Mesenchymal stem cell (in vitro differentiated cells and primary cell): ENCODE results near the gene NAGLU.

Source experiments
- DNase-seq: peaks from one replicate; pipeline ENCODE4 v3.0.0-alpha.2; 2013
- H2AFZ ChIP-seq: one replicate; pipeline ENCODE4 v1.6.1; 2013; ENCODE audit warnings: low read depth, mild to moderate bottlenecking, control low read depth, inconsistent platforms, low read length, moderate library complexity
- H2AK5ac ChIP-seq: 2 replicates; pipeline ENCODE4 v1.6.1; 2013; ENCODE audit warnings: low read length, moderate library complexity, mild to moderate bottlenecking, inconsistent platforms; ENCODE audit not compliant: severe bottlenecking
- H2BK120ac ChIP-seq: one replicate; pipeline ENCODE4 v1.6.1; 2013; ENCODE audit warnings: low read depth, mild to moderate bottlenecking, inconsistent platforms, low read length, moderate library complexity
- H2BK12ac ChIP-seq, 2 experiments: one replicate each; pipeline ENCODE4 v1.6.1; 2013; ENCODE audit warnings: inconsistent platforms in 2 of 2, low read length in 2 of 2, mild to moderate bottlenecking in 2 of 2, moderate library complexity in 2 of 2, control low read depth in 1 of 2
- H2BK15ac ChIP-seq: one replicate; pipeline ENCODE4 v1.6.1; 2013; ENCODE audit warnings: mild to moderate bottlenecking, low read depth, inconsistent platforms; ENCODE audit not compliant: poor library complexity, severe bottlenecking
- H2BK5ac ChIP-seq: 2 replicates; pipeline ENCODE4 v1.6.1; 2013; ENCODE audit warnings: low read depth, mild to moderate bottlenecking, low read length, control low read depth, inconsistent platforms; ENCODE audit not compliant: poor library complexity, severe bottlenecking
- H3K14ac ChIP-seq, 2 experiments: one replicate each; pipeline ENCODE4 v1.6.1; 2013; ENCODE audit warnings: inconsistent platforms in 2 of 2, low read length in 2 of 2, control low read depth in 1 of 2, mild to moderate bottlenecking in 1 of 2, moderate library complexity in 1 of 2
- H3K18ac ChIP-seq, 2 experiments: one replicate each; pipeline ENCODE4 v1.6.1; 2013; ENCODE audit warnings: inconsistent platforms in 2 of 2, low read length in 2 of 2, control low read depth in 1 of 2, low read depth in 1 of 2, mild to moderate bottlenecking in 1 of 2
- H3K23ac ChIP-seq, 2 experiments: one replicate each; pipeline ENCODE4 v1.6.1; 2013; ENCODE audit warnings: inconsistent platforms in 2 of 2, low read length in 2 of 2, mild to moderate bottlenecking in 2 of 2, moderate library complexity in 2 of 2, control low read depth in 1 of 2
- H3K27ac ChIP-seq: 2 replicates; pipeline ENCODE4 v1.5.1; 2013; ENCODE audit warnings: mild to moderate bottlenecking, moderate library complexity, low read length, control low read depth, inconsistent platforms; ENCODE audit not compliant: poor library complexity, severe bottlenecking
- H3K27me3 ChIP-seq, 2 experiments: 2 replicates each; pipeline versions ENCODE4 v1.6.1 to v1.7.0; 2013; ENCODE audit warnings: low read length in 2 of 2, mild to moderate bottlenecking in 2 of 2, moderate library complexity in 2 of 2, control low read depth in 1 of 2, inconsistent platforms in 1 of 2; ENCODE audit not compliant: control insufficient read depth in 1 of 2, insufficient read depth in 1 of 2
- H3K36me3 ChIP-seq, 2 experiments: 2 replicates each; pipeline versions ENCODE4 v1.6.1 to v1.7.0; 2013; ENCODE audit warnings: low read length in 2 of 2, control low read depth in 1 of 2, inconsistent platforms in 1 of 2, low read depth in 1 of 2, mild to moderate bottlenecking in 1 of 2; ENCODE audit not compliant: insufficient read depth in 2 of 2, control insufficient read depth in 1 of 2
- H3K4ac ChIP-seq, 2 experiments: one replicate each; pipeline ENCODE4 v1.6.1; 2013; ENCODE audit warnings: inconsistent platforms in 2 of 2, low read length in 2 of 2, mild to moderate bottlenecking in 2 of 2, moderate library complexity in 2 of 2, control low read depth in 1 of 2, low read depth in 1 of 2
- H3K4me1 ChIP-seq: 2 replicates; pipeline ENCODE4 v1.6.1; 2013; ENCODE audit warnings: low read depth, low read length, control low read depth; ENCODE audit not compliant: control insufficient read depth, insufficient read depth
- H3K4me2 ChIP-seq: 2 replicates; pipeline ENCODE4 v1.6.1; 2013; ENCODE audit warnings: low read length, mild to moderate bottlenecking, inconsistent platforms; ENCODE audit not compliant: poor library complexity, severe bottlenecking
- H3K4me3 ChIP-seq, 2 experiments: 2 replicates each; pipeline versions ENCODE4 v1.5.1 to v1.7.0; 2013; ENCODE audit warnings: low read length in 2 of 2, mild to moderate bottlenecking in 2 of 2, control low read depth in 1 of 2, low read depth in 1 of 2; ENCODE audit not compliant: insufficient read depth in 1 of 2
- H3K79me1 ChIP-seq: replicated peaks from 2 replicates; pipeline ENCODE4 v1.6.1; 2013; ENCODE audit warnings: mild to moderate bottlenecking, control low read depth, low read length, inconsistent platforms; ENCODE audit not compliant: poor library complexity, severe bottlenecking
- H3K9ac ChIP-seq: 2 replicates; pipeline ENCODE4 v1.7.0; 2013; ENCODE audit warnings: mild to moderate bottlenecking, low read length, moderate library complexity
- H3K9me3 ChIP-seq: 2 replicates; pipeline ENCODE4 v1.7.0; 2013; ENCODE audit warnings: mild to moderate bottlenecking, low read length; ENCODE audit not compliant: control insufficient read depth
- H4K8ac ChIP-seq: one replicate; pipeline ENCODE4 v1.6.1; 2013; ENCODE audit warnings: inconsistent platforms, mild to moderate bottlenecking, low read length, moderate library complexity
- H4K91ac ChIP-seq: one replicate; pipeline ENCODE4 v1.6.1; 2013; ENCODE audit warnings: mild to moderate bottlenecking, low read length, inconsistent platforms
- WGBS: methylation state at CpG from one replicate; pipeline ENCODE4 v1.1.7; 2013; ENCODE audit warnings: mixed read lengths; 5-methylcytosine and 5-hydroxymethylcytosine counted together

NAGLU gene

DNA sequence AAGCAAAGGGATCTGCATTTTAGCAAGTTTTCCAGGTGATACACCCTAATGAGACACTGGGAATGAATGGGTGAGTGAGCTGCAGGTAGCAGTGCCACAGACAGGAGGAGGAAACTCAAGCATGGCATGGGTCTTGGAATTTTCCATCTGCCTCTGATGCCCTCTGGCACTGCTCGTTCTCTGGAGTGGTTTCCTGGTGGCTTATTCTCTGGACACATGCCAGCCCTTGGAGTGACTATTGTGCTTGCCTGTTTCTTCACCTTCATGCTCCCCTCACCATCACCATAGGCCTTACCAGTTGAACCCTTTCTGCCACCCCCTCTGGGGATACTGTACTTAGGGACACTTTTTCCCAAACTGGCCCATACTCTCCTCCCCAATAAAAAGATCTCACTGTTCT, 27.5 kb downstream of the NAGLU start:
- no peak overlapping the region for H3K4me2 ChIP-seq
- DNase-seq: no peak
- no peak overlapping the region for H3K4ac ChIP-seq
- H3K79me1 ChIP-seq: peaks cover 24% of the 10 kb centered on the region
- peaks cover 36 to 43% of the 10 kb centered on the region in 2 experiments for H3K36me3 ChIP-seq
- no peak overlapping the region for H2AK5ac ChIP-seq
- H3K4me1 ChIP-seq: peaks cover 46% of the 10 kb centered on the region
- H2BK12ac ChIP-seq: no peak overlapping the region
- H3K4me3 ChIP-seq: peak overlapping the region in 1 of 2 experiments; percentile 95
- H3K9me3 ChIP-seq: no peaks in the 10 kb centered on the region
- H4K8ac ChIP-seq: no peak overlapping the region
- H3K27ac ChIP-seq: no peak overlapping the region
- H3K23ac ChIP-seq: no peak overlapping the region
- no peak overlapping the region for H3K14ac ChIP-seq
- no peak overlapping the region for H2BK5ac ChIP-seq
- 84% methylated on average over 1 of the region's 1 CpG for WGBS
- no peak overlapping the region for H2BK15ac ChIP-seq
- no peak overlapping the region for H3K18ac ChIP-seq
- no peak overlapping the region for H2AFZ ChIP-seq
- no peak overlapping the region for H4K91ac ChIP-seq
- H3K9ac ChIP-seq: peak overlapping the region; percentile 97
- no peak overlapping the region for H2BK120ac ChIP-seq
- H3K27me3 ChIP-seq: no peaks in the 10 kb centered on the region

GRCh38 chr17:42563950-42564349, 27.9 kb downstream of the NAGLU start:
- Histone ChIP-seq H3K4me2 (no peak overlapping the region), H3K14ac (no peak overlapping the region), H2BK15ac (no peak overlapping the region), H4K91ac (no peak overlapping the region), H2AK5ac (no peak overlapping the region), H3K27me3 (no peaks in the 10 kb centered on the region), H3K36me3 (peaks cover 40 to 47% of the 10 kb centered on the region in 2 experiments), H2BK12ac (no peak overlapping the region), H3K27ac (no peak overlapping the region), H3K9ac (peak overlapping the region; percentile 97), H3K9me3 (no peaks in the 10 kb centered on the region), H3K4ac (no peak overlapping the region), H3K18ac (no peak overlapping the region), H2BK120ac (no peak overlapping the region), H3K4me1 (peaks cover 49% of the 10 kb centered on the region), H3K23ac (no peak overlapping the region), H2AFZ (no peak overlapping the region), H3K4me3 (peak overlapping the region in 1 of 2 experiments; percentile 95), H2BK5ac (no peak overlapping the region), H4K8ac (no peak overlapping the region), H3K79me1 (peaks cover 28% of the 10 kb centered on the region)
- DNase-seq: no peak
- 78% methylated on average over 7 of the region's 9 CpGs for WGBS

- Histone ChIP-seq H3K23ac (no peak overlapping the region), H3K27me3 (no peaks in the 10 kb centered on the region), H2BK12ac (no peak overlapping the region), H4K91ac (no peak overlapping the region), H3K27ac (no peak overlapping the region), H2AFZ (no peak overlapping the region), H2BK120ac (no peak overlapping the region), H3K14ac (no peak overlapping the region), H3K9me3 (no peaks in the 10 kb centered on the region), H3K18ac (no peak overlapping the region), H3K9ac (peak overlapping the region; percentile 14), H3K4me2 (no peak overlapping the region), H2BK5ac (no peak overlapping the region), H2BK15ac (no peak overlapping the region), H3K4ac (no peak overlapping the region), H3K4me3 (no peak overlapping the region), H3K79me1 (peaks cover 31% of the 10 kb centered on the region), H4K8ac (no peak overlapping the region), H2AK5ac (no peak overlapping the region), H3K4me1 (peaks cover 49% of the 10 kb centered on the region), H3K36me3 (peaks cover 51 to 57% of the 10 kb centered on the region in 2 experiments)
- DNase-seq: no peak
- 89% methylated on average over 15 of the region's 15 CpGs for WGBS
Observed at GRCh38 chr17:42564815-42565522, 28.9 kb downstream of the NAGLU start.

GRCh38 chr17:42565523-42566214, 29.6 kb downstream of the NAGLU start:
- no peak overlapping the region for H3K14ac ChIP-seq
- WGBS: 95% methylated on average over 16 of the region's 16 CpGs
- no peaks in the 10 kb centered on the region for H3K9me3 ChIP-seq
- no peak overlapping the region for H2BK12ac ChIP-seq
- H3K27ac ChIP-seq: no peak overlapping the region
- H2BK120ac ChIP-seq: no peak overlapping the region
- H3K9ac ChIP-seq: peak overlapping the region; percentile 91
- no peak overlapping the region for H3K4me3 ChIP-seq
- peaks cover 57 to 61% of the 10 kb centered on the region in 2 experiments for H3K36me3 ChIP-seq
- H3K27me3 ChIP-seq: no peaks in the 10 kb centered on the region
- H3K23ac ChIP-seq: no peak overlapping the region
- no peak overlapping the region for H2AK5ac ChIP-seq
- H3K18ac ChIP-seq: no peak overlapping the region
- no peak for DNase-seq
- peaks cover 31% of the 10 kb centered on the region for H3K79me1 ChIP-seq
- no peak overlapping the region for H3K4ac ChIP-seq
- H4K8ac ChIP-seq: peak overlapping the region; percentile 94
- no peak overlapping the region for H2BK15ac ChIP-seq
- H2AFZ ChIP-seq: no peak overlapping the region
- peaks cover 49% of the 10 kb centered on the region for H3K4me1 ChIP-seq
- H4K91ac ChIP-seq: peak overlapping the region; percentile 2
- H2BK5ac ChIP-seq: no peak overlapping the region
- H3K4me2 ChIP-seq: no peak overlapping the region
